22Rv1 (cell line): ENCODE results near the gene THBD.

Experiments
- H3K27ac ChIP-seq: fragments of 450-650 bp; 2 replicates; pipeline ENCODE4 v1.5.1; 2017
- CTCF ChIP-seq: fragments of 450-650 bp; IDR thresholded peaks from 2 replicates; pipeline ENCODE4 v1.5.1; 2017; ENCODE audit warnings: mild to moderate bottlenecking
- ZFX ChIP-seq: fragments of 450-650 bp; IDR thresholded peaks from 2 replicates; pipeline ENCODE4 v1.6.1; 2017; ENCODE audit warnings: antibody characterized with exemption, borderline replicate concordance

Gene THBD

GRCh38 chr20:23061262-23061661, 11.8 kb upstream of the THBD start:
- no peak overlapping the region for H3K27ac ChIP-seq

GRCh38 chr20:23060629-23061028, 11.2 kb upstream of the THBD start:
- H3K27ac ChIP-seq: no peak overlapping the region
- no peak for TF ChIP-seq ZFX
- TF ChIP-seq CTCF: no peak

More at GRCh38 chr20:23061262-23061661, 11.8 kb upstream of the THBD start:
- TF ChIP-seq CTCF (no peak), ZFX (no peak)

- no peak overlapping the region for H3K27ac ChIP-seq
- TF ChIP-seq ZFX: no peak
- no peak for TF ChIP-seq CTCF
Observed at GRCh38 chr20:23059846-23060245, 10.4 kb upstream of the THBD start.

- H3K27ac ChIP-seq: no peak overlapping the region
- TF ChIP-seq CTCF (no peak), ZFX (no peak)
Observed at GRCh38 chr20:23059001-23059400, 9.5 kb upstream of the THBD start.

- no peak overlapping the region for H3K27ac ChIP-seq
- TF ChIP-seq CTCF: no peak
- TF ChIP-seq ZFX: no peak
Observed at GRCh38 chr20:23058240-23058639, 8.8 kb upstream of the THBD start.

GRCh38 chr20:23052904-23053303, 3.4 kb upstream of the THBD start:
- TF ChIP-seq CTCF (no peak), ZFX (no peak)

GRCh38 chr20:23050847-23051627, 1.6 kb upstream of the THBD start:
- H3K27ac ChIP-seq: no peak overlapping the region
- TF ChIP-seq CTCF: peak; percentile 51
- no peak for TF ChIP-seq ZFX

More at GRCh38 chr20:23052904-23053303, 3.4 kb upstream of the THBD start:
- H3K27ac ChIP-seq: no peak overlapping the region
